RWPE1 (cell line): ENCODE measurements around the gene ZNF705A.
A peak's percentile ranks its signal among the peaks of the same experiment; 100 is the strongest.
"Not testable (repeated sequence)": the region's sequence is repeated elsewhere in the genome, so short reads cannot be mapped to it uniquely, and the experiment has no call there.

Experiments
- CTCF ChIA-PET: fragments of 350-600 bp; sonication (Branson Sonifier 250); formaldehyde crosslinking; extraction: SDS; loops from one replicate; lab custom pipeline; 2021; lab: Yijun Ruan, JAX
- POLR2A ChIA-PET: fragments of 400-600 bp; formaldehyde crosslinking; extraction: SDS; loops from one replicate; lab custom pipeline; 2020; ENCODE audit warnings: antibody characterized with exemption; ENCODE audit not compliant: low non-redundant PET; lab: Yijun Ruan, JAX
- DNase-seq: peaks from one replicate; pipeline ENCODE4 v3.0.0; 2012; ENCODE audit warnings: low spot score
- H3K27ac ChIP-seq: fragments of 450-650 bp; 2 replicates; pipeline ENCODE4 v1.5.1; 2017
- CTCF ChIP-seq: fragments of 450-650 bp; conservative IDR thresholded peaks from 2 replicates; pipeline ENCODE4 v1.5.1; 2017; ENCODE audit warnings: low read depth, mild to moderate bottlenecking

The ZNF705A gene

GRCh38 chr12:8156845-8157244 lies at the start of gene ZNF705A:
Gene ZNF705A, plus strand, starts transcription at chr12:8157015. Its CDS starts 15,611 bp downstream, at chr12:8172626.
- CTCF ChIA-PET: no interaction called here
- H3K27ac ChIP-seq: no peak within 1 kb of the TSS
- DNase-seq: peak; percentile 33
- POLR2A ChIA-PET: no interaction called here
- TF ChIP-seq CTCF: no peak

- POLR2A ChIA-PET: no interaction called here
- TF ChIP-seq CTCF: peak; percentile 85
- H3K27ac ChIP-seq: no peak overlapping the region
- CTCF ChIA-PET: interaction anchor here (0.6 to 1.4 kb wide), 14 partner anchors 9 to 1078 kb away, joined by 3 to 6 read pairs (median 3); partner anchors contain the start of gene FAM90A1
- peak; percentile 51 for DNase-seq
Measured at GRCh38 chr12:8108808-8109398, 47.9 kb upstream of the ZNF705A start.

- POLR2A ChIA-PET, CTCF ChIA-PET, DNase-seq, H3K27ac ChIP-seq: not testable (repeated sequence)
Measured at GRCh38 chr12:8113117-8113516, 43.7 kb upstream of the ZNF705A start.

- ChIA-PET POLR2A (no interaction called here), CTCF (interaction anchor here (0.6 to 1.1 kb wide), 2 partner anchors 11 to 241 kb away, joined by 3 read pairs; no protein-coding TSS in a partner anchor)
- no peak for TF ChIP-seq CTCF
- no peak overlapping the region for H3K27ac ChIP-seq
- DNase-seq: no peak
Measured at GRCh38 chr12:8120072-8120713, 36.6 kb upstream of the ZNF705A start.

- CTCF ChIA-PET: no interaction called here
- H3K27ac ChIP-seq: no peak within 1 kb of the TSS
- POLR2A ChIA-PET: no interaction called here
- no peak for TF ChIP-seq CTCF
- no peak for DNase-seq
Measured at GRCh38 chr12:8123124-8123912, 33.5 kb upstream of the ZNF705A start, which contains the start of gene CLEC4A. Gene CLEC4A, plus strand, starts transcription at chr12:8123617. Its CDS starts 262 bp downstream, at chr12:8123879.

- POLR2A ChIA-PET: no interaction called here
- CTCF ChIA-PET: no interaction called here
- no peak for DNase-seq
Measured at GRCh38 chr12:8127138-8127537, 29.7 kb upstream of the ZNF705A start.

GRCh38 chr12:8133636-8134397 lies 23.0 kb upstream of the ZNF705A start:
- DNase-seq, H3K27ac ChIP-seq, POLR2A ChIA-PET, CTCF ChIA-PET: not testable (repeated sequence)

More at GRCh38 chr12:8127138-8127537, 29.7 kb upstream of the ZNF705A start:
- H3K27ac ChIP-seq: no peak overlapping the region
- no peak for TF ChIP-seq CTCF

- H3K27ac ChIP-seq, POLR2A ChIA-PET, CTCF ChIA-PET, DNase-seq: not testable (repeated sequence)
Measured at GRCh38 chr12:8134398-8134930, 22.4 kb upstream of the ZNF705A start.

GRCh38 chr12:8141647-8142046 lies 15.2 kb upstream of the ZNF705A start:
- not testable (repeated sequence) for DNase-seq

More at GRCh38 chr12:8141647-8142046, 15.2 kb upstream of the ZNF705A start:
- CTCF ChIA-PET, POLR2A ChIA-PET, H3K27ac ChIP-seq: not testable (repeated sequence)
